Type B pancreatic cell (in vitro differentiated cells): ENCODE measurements around the gene EYS. TPM values are rescaled to one million over a fixed set of nuclear protein-coding genes. Genes with fewer than 3 reads are reported as not detected.
A peak's percentile ranks its signal among the peaks of the same experiment; 100 is the strongest.

Experiments used
- DNase-seq: peaks from one replicate; pipeline ENCODE4 v3.0.0; 2021; ENCODE audit warnings: mixed read lengths; ENCODE audit not compliant: unreplicated experiment; ENCODE audit errors: extremely low spot score
- H3K27ac Mint-ChIP-seq: 2 replicates; pipeline ENCODE4 v1.8.0; 2021; ENCODE audit warnings: mild to moderate bottlenecking, mixed read lengths
- H3K27me3 Mint-ChIP-seq: 2 replicates; pipeline ENCODE4 v1.8.0; 2021; ENCODE audit warnings: mixed read lengths
- H3K36me3 Mint-ChIP-seq: 2 replicates; pipeline ENCODE4 v1.8.0; 2021; ENCODE audit warnings: mixed read lengths
- H3K4me1 Mint-ChIP-seq: one replicate; pipeline ENCODE4 v1.8.0; 2021; ENCODE audit warnings: mixed read lengths; ENCODE audit not compliant: unreplicated experiment
- H3K4me3 Mint-ChIP-seq: 2 replicates; pipeline ENCODE4 v1.8.0; 2021; ENCODE audit warnings: mild to moderate bottlenecking, mixed read lengths
- H3K9me3 Mint-ChIP-seq: 2 replicates; pipeline ENCODE4 v1.8.0; 2021; ENCODE audit warnings: mixed read lengths
- total RNA-seq: library from RNA; stranded (reverse); gene quantifications from 2 replicates; pipeline ENCODE4 v1.2.1, GENCODE V29; 2021; ENCODE audit warnings: low replicate concordance
- TF ChIP-seq, protein P1 (sequence below): fragments of 200-600 bp; sonication (generic); conservative IDR thresholded peaks from 2 replicates; pipeline ENCODE4 v1.5.0; 2021; ENCODE audit warnings: antibody characterized with exemption, mild to moderate bottlenecking

EYS gene
- total RNA-seq, 1 donor from 2014 or later = 1.5 TPM

DNA sequence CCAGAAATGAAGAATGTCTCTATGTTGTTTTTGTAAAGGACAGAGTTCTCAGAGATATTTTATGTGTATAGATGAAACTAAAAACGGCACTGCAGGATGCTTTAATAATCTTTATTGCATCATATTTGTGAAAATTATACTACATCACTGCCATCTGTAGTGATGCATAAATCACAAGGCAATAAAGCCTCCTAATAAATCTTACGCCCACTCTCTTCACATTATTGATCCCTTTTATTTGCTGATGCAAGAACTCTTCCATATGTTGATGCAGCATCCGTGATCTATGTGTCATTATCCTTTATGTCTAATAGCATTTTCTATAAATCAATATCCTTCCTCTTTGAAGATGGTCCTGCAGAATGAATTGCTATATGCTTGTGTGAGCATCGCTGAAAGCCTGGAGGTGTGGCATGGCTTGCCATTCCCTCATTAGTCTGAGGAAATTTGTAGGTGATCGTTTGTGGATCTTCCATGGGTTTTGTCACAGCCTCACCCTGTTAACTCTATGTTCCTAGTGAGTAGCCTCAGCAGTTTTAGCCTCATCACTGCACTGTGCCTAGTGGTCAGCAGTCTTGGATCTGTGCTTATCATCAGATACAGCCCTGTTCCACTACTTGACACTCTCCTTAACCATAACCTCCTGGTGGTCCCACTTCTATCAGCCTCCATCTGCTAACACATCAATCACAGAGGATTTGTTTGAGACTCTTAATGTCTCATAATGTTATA, 983.5 kb downstream of the EYS start:
- H3K27ac Mint-ChIP-seq = peak overlapping the region; percentile 16
- DNase-seq = no peak
- H3K4me3 Mint-ChIP-seq = no peak overlapping the region
- H3K4me1 Mint-ChIP-seq = no peaks in the 10 kb centered on the region
- no peaks in the 10 kb centered on the region for H3K36me3 Mint-ChIP-seq
- H3K27me3 Mint-ChIP-seq = no peaks in the 10 kb centered on the region
- no peaks in the 10 kb centered on the region for H3K9me3 Mint-ChIP-seq
- TF ChIP-seq, protein P1, sequence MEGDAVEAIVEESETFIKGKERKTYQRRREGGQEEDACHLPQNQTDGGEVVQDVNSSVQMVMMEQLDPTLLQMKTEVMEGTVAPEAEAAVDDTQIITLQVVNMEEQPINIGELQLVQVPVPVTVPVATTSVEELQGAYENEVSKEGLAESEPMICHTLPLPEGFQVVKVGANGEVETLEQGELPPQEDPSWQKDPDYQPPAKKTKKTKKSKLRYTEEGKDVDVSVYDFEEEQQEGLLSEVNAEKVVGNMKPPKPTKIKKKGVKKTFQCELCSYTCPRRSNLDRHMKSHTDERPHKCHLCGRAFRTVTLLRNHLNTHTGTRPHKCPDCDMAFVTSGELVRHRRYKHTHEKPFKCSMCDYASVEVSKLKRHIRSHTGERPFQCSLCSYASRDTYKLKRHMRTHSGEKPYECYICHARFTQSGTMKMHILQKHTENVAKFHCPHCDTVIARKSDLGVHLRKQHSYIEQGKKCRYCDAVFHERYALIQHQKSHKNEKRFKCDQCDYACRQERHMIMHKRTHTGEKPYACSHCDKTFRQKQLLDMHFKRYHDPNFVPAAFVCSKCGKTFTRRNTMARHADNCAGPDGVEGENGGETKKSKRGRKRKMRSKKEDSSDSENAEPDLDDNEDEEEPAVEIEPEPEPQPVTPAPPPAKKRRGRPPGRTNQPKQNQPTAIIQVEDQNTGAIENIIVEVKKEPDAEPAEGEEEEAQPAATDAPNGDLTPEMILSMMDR = no peak

DNA sequence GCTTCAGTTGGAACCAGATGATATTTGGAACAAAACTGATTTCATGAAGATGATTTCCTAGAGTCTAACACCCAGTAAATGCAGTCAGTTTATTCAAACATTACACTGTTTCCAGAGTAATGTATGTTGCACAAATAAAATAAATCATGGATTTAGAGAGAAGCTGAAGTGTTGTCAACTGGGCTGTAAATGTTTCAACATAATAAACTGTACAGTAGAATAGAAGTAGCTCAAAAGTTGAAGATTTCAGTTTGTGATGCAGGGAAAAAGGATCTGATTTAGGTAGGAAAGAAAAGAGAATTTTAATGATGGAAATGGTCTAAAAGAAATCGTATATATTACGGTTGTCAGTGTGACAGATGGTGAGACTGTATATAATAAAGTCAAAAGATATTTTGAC, 985.2 kb downstream of the EYS start:
- H3K27me3 Mint-ChIP-seq = no peaks in the 10 kb centered on the region
- no peak overlapping the region for H3K27ac Mint-ChIP-seq
- no peak overlapping the region for H3K4me3 Mint-ChIP-seq
- H3K9me3 Mint-ChIP-seq = no peaks in the 10 kb centered on the region
- no peaks in the 10 kb centered on the region for H3K4me1 Mint-ChIP-seq
- H3K36me3 Mint-ChIP-seq = no peaks in the 10 kb centered on the region
- DNase-seq = no peak
- TF ChIP-seq, protein P1 = no peak

DNA sequence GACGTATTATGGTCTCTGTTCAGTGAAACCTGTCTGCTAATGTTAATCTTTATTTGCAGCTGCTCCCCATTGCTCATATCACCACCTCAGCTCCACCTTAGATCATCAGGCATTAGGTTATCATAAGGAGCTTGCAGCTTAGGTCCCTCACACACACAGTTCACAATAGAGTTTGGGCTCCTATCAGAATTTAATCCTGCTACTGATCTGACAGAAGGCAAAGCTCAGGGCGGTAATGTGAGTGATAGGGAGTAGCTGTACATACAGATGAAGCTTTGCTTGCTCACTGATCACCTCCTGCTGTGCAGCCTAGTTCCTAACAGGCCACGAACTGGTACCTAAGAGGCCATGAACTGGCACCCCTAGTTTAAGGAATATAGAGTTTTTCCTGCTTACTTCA, 989.7 kb downstream of the EYS start:
- Mint-ChIP-seq H3K27me3 (no peaks in the 10 kb centered on the region), H3K27ac (no peak overlapping the region), H3K9me3 (no peaks in the 10 kb centered on the region), H3K4me1 (no peaks in the 10 kb centered on the region), H3K36me3 (no peaks in the 10 kb centered on the region), H3K4me3 (no peak overlapping the region)
- TF ChIP-seq, protein P1 = no peak
- DNase-seq = no peak

DNA sequence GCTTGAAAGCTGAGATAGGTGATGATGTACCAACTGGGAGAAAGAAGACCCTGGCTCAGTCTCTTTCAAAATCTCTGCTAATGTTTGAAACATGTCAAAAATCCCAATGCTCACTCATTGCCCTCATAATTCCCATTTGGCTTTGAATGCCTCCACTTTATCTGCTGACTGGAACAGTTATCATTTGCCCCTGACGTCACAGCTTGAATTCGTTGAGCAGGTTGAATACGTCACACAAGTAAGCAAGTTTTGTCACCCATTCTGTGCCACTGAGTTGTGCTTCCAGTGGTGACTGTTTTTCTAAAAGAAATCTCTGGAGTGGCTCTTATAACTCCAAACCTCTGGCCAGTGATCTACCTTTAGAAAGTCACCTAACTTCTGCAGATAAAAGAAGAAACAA, 991.4 kb downstream of the EYS start:
- H3K36me3 Mint-ChIP-seq = no peaks in the 10 kb centered on the region
- H3K9me3 Mint-ChIP-seq = no peaks in the 10 kb centered on the region
- H3K27ac Mint-ChIP-seq = no peak overlapping the region
- DNase-seq = no peak
- no peak overlapping the region for H3K4me3 Mint-ChIP-seq
- TF ChIP-seq, protein P1 = no peak
- no peaks in the 10 kb centered on the region for H3K27me3 Mint-ChIP-seq
- no peaks in the 10 kb centered on the region for H3K4me1 Mint-ChIP-seq

DNA sequence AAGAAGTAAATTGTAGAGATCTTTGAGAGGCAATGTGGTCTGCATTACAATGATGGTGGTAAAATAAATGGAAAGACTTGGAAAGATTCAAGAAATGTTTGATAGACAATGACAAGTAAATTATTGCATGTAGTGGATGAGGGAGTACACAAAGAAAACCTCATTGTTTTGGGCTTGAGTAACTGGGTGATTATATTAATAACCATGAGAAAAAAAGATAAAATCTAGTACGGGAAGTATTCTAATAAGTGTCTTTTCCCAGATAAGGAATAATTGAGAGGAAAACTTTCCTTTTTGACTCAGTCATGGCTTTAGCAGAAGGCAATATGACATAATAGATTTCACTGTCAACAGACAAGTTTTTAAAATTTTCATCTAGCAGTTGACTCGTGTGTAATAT, 993.0 kb downstream of the EYS start:
- DNase-seq = no peak
- Mint-ChIP-seq H3K9me3 (no peaks in the 10 kb centered on the region), H3K4me1 (no peaks in the 10 kb centered on the region), H3K36me3 (no peaks in the 10 kb centered on the region), H3K27me3 (no peaks in the 10 kb centered on the region), H3K27ac (no peak overlapping the region), H3K4me3 (no peak overlapping the region)
- TF ChIP-seq, protein P1 = no peak
